ENCODE data around the gene ETV6.

DNA sequence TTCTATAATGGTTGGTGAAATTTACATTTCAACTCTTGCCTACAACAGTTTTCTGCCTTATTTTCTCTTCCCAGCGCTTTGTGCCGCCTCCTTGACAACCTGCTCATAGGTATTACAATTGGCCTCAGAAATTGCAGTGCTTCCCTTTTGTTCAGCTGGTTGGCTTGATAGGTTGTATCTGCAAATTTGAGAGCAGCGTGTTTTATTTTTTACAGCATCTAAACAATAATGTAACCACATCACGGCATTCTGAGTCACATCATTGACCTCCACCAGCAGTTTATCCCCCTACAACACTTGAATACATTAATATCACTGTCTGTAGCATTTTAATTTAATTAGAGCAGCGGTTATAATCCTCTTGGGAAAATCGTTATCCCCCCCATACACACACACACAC, 99.4 kb downstream of the ETV6 start:
- TF ChIP-seq, protein P1, sequence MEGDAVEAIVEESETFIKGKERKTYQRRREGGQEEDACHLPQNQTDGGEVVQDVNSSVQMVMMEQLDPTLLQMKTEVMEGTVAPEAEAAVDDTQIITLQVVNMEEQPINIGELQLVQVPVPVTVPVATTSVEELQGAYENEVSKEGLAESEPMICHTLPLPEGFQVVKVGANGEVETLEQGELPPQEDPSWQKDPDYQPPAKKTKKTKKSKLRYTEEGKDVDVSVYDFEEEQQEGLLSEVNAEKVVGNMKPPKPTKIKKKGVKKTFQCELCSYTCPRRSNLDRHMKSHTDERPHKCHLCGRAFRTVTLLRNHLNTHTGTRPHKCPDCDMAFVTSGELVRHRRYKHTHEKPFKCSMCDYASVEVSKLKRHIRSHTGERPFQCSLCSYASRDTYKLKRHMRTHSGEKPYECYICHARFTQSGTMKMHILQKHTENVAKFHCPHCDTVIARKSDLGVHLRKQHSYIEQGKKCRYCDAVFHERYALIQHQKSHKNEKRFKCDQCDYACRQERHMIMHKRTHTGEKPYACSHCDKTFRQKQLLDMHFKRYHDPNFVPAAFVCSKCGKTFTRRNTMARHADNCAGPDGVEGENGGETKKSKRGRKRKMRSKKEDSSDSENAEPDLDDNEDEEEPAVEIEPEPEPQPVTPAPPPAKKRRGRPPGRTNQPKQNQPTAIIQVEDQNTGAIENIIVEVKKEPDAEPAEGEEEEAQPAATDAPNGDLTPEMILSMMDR (conservative IDR thresholded peaks at IDR 0.05; ENCODE audit: low read length): no peak
- TF ChIP-seq EZH2phosphoT487 (IDR thresholded peaks at IDR 0.05; ENCODE audit: borderline replicate concordance, low read depth, low read length): no peak
